NB4 (cell line): Measurements from ENCODE around the gene DYSF.

ENCODE experiments used
- CTCF ChIP-seq: IDR thresholded peaks from one replicate; pipeline ENCODE4 v1.5.1; 2012; ENCODE audit warnings: low read depth, low read length
- POLR2A ChIP-seq: IDR thresholded peaks from 2 replicates; pipeline ENCODE4 v1.6.1; 2011; ENCODE audit warnings: mild to moderate bottlenecking; ENCODE audit not compliant: insufficient read length; ENCODE audit errors: extremely low read depth

- TF ChIP-seq CTCF (no peak), POLR2A (no peak)
These were observed 52.4 kb downstream of the DYSF start for GRCh38 chr2:71505770-71506140.
